CD4-positive, alpha-beta T cell (primary cell): ENCODE data around the gene GTF2IRD1. TPM values are rescaled to one million over a fixed set of nuclear protein-coding genes. Genes with fewer than 3 reads are reported as not detected.

Source experiments
- ATAC-seq: fragments of 200-7000 bp; cut with Tn5 transposase; one replicate; pipeline ENCODE4 v1.10.0; 2022; ENCODE audit warnings: mild to moderate bottlenecking; ENCODE audit not compliant: poor library complexity
- CTCF ChIA-PET: fragments of 350-600 bp; sonication (Branson Sonifier 250); formaldehyde crosslinking; loops from one replicate; lab custom pipeline; 2021; ENCODE audit warnings: antibody characterized with exemption, inconsistent platforms; lab: Charles Lee
- POLR2A ChIA-PET: fragments of 350-600 bp; sonication (Branson Sonifier 250); formaldehyde crosslinking; loops from one replicate; lab custom pipeline; 2021; ENCODE audit warnings: antibody characterized with exemption, inconsistent platforms; lab: Charles Lee
- DNase-seq, 14 experiments: peaks; one replicate each; pipeline ENCODE4 v3.0.0-alpha.2; 2013 to 2020; ENCODE audit warnings: mixed read lengths in 2 of 14
- H3K27ac ChIP-seq, 2 donors: one replicate each; pipeline versions ENCODE4 v1.5.1 to v1.7.0; 2013; ENCODE audit warnings: low read length in 2 of 2, low read depth in 1 of 2, mild to moderate bottlenecking in 1 of 2
- H3K27me3 ChIP-seq, 2 experiments: 1 replicate in 1 of 2; 2 replicates in 1 of 2; pipeline versions ENCODE4 v1.6.1 to v1.7.0; 2013; ENCODE audit warnings: low read length in 2 of 2, control low read depth in 1 of 2, mild to moderate bottlenecking in 1 of 2, moderate library complexity in 1 of 2; ENCODE audit not compliant: insufficient read depth in 2 of 2, control insufficient read depth in 1 of 2
- H3K36me3 ChIP-seq: one replicate; pipeline ENCODE4 v1.6.1; 2013; ENCODE audit warnings: low read length, control low read depth; ENCODE audit not compliant: insufficient read depth
- H3K4me1 ChIP-seq: one replicate; pipeline ENCODE4 v1.6.1; 2013; ENCODE audit warnings: low read length, control low read depth; ENCODE audit not compliant: insufficient read depth
- H3K4me3 ChIP-seq: one replicate; pipeline ENCODE4 v1.5.1; 2013; ENCODE audit warnings: mild to moderate bottlenecking, low read length, moderate library complexity
- H3K9me3 ChIP-seq, 2 experiments: 1 replicate in 1 of 2; 2 replicates in 1 of 2; pipeline versions ENCODE4 v1.6.1 to v1.7.0; 2013; ENCODE audit warnings: low read length in 2 of 2, mild to moderate bottlenecking in 2 of 2, control low read depth in 1 of 2, moderate library complexity in 1 of 2; ENCODE audit not compliant: control insufficient read depth in 1 of 2, insufficient read depth in 1 of 2
- H3K27ac Mint-ChIP-seq: one replicate; pipeline ENCODE4 v1.8.0; 2020; ENCODE audit warnings: mixed read lengths
- H3K27me3 Mint-ChIP-seq: one replicate; pipeline ENCODE4 v1.8.0; 2021; ENCODE audit warnings: mixed read lengths
- H3K36me3 Mint-ChIP-seq: one replicate; pipeline ENCODE4 v1.8.0; 2021; ENCODE audit warnings: low read depth, mixed read lengths
- H3K4me1 Mint-ChIP-seq: one replicate; pipeline ENCODE4 v1.8.0; 2021; ENCODE audit warnings: low read depth, mixed read lengths
- H3K4me3 Mint-ChIP-seq: one replicate; pipeline ENCODE4 v1.8.0; 2020; ENCODE audit warnings: mild to moderate bottlenecking, mixed read lengths
- H3K9me3 Mint-ChIP-seq: one replicate; pipeline ENCODE4 v1.8.0; 2020; ENCODE audit warnings: mixed read lengths
- intact Hi-C, 2 experiments: fragments of 100-400 bp; cut with DNase I in 1 of 2; cut with micrococcal nuclease in 1 of 2; formaldehyde crosslinking; loops; one replicate each; pipeline versions ENCODE4 v1.15.1 to v1.9.0; 2023 to 2025; cut with DNase I, micrococcal nuclease
- total RNA-seq, 174 experiments: library from RNA in 2 of 174; stranded (reverse) in 2 of 174; gene quantifications; one replicate each; pipeline ENCODE4 v1.2.3 and lab custom pipeline; 2021 to 2026
- TF ChIP-seq, protein P1 (sequence below): fragments of 200-600 bp; IDR thresholded peaks from one replicate; pipeline ENCODE4 v1.8.0; 2022; ENCODE audit warnings: antibody characterized with exemption, mild to moderate bottlenecking

Gene GTF2IRD1
- total RNA-seq, 2 experiments from 2014 or later: 0.74 to 1.2 TPM

DNA sequence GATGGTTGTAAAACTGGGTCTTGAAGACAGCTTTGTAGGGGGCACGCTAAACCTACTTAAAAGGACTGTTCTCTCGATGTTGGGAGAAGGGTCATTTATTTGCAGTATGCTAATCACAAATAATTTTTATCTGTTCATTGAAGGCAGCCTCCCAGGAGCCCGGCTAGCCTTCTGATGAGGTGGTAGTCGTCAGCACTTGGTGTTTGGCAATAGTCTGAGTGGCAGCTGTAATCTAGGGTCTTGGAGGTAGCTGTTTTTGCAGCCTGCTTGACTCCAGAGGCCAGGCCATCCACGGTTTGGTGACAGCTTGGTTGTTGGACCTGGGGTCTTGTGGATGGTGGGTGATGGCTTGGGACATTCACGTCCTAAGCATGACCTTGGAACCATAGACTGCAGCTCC is 2.2 kb downstream of the GTF2IRD1 start:
- Histone ChIP-seq H3K4me3 (no peak overlapping the region), H3K27ac (no peak overlapping the region), H3K27me3 (no peaks in the 10 kb centered on the region), H3K36me3 (no peaks in the 10 kb centered on the region), H3K4me1 (peaks cover 31% of the 10 kb centered on the region), H3K9me3 (no peaks in the 10 kb centered on the region)
- Mint-ChIP-seq H3K4me3 (peak overlapping the region; percentile 74), H3K27ac (peak overlapping the region; percentile 80), H3K36me3 (peaks cover 5% of the 10 kb centered on the region), H3K27me3 (no peaks in the 10 kb centered on the region), H3K4me1 (peaks cover 15% of the 10 kb centered on the region), H3K9me3 (no peaks in the 10 kb centered on the region)
- intact Hi-C loops: no loop called here
- DNase-seq (no peak), ATAC-seq (no peak)
- TF ChIP-seq, protein P1, sequence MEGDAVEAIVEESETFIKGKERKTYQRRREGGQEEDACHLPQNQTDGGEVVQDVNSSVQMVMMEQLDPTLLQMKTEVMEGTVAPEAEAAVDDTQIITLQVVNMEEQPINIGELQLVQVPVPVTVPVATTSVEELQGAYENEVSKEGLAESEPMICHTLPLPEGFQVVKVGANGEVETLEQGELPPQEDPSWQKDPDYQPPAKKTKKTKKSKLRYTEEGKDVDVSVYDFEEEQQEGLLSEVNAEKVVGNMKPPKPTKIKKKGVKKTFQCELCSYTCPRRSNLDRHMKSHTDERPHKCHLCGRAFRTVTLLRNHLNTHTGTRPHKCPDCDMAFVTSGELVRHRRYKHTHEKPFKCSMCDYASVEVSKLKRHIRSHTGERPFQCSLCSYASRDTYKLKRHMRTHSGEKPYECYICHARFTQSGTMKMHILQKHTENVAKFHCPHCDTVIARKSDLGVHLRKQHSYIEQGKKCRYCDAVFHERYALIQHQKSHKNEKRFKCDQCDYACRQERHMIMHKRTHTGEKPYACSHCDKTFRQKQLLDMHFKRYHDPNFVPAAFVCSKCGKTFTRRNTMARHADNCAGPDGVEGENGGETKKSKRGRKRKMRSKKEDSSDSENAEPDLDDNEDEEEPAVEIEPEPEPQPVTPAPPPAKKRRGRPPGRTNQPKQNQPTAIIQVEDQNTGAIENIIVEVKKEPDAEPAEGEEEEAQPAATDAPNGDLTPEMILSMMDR: no peak
- ChIA-PET POLR2A (interaction anchor here (0.6 kb wide), 1 partner anchor 1723 kb away, joined by 3 read pairs; no protein-coding TSS in a partner anchor), CTCF (no interaction called here)

DNA sequence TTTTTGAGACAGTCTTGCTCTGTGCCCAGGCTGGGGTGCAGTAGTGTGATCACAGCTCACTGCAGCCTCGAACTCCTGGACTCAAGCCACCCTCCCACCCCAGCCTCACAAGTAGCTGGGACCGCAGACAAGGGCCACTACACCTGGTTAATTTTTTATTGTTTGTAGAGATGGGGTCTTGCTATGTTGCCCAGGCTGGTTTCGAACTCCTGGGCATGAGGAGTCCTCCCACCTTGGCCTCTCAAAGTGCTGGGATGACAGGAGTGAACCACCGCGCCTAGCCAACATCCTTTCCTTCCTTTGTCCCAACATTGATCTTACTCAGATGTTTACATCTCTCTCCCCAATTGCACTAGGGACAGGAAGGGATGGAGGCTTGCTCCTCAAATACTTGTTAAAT is 3.3 kb downstream of the GTF2IRD1 start:
- peak overlapping the region; percentile 54 for H3K27ac Mint-ChIP-seq
- no peak for ATAC-seq
- Histone ChIP-seq H3K36me3 (no peaks in the 10 kb centered on the region), H3K27me3 (no peaks in the 10 kb centered on the region), H3K4me1 (peaks cover 23% of the 10 kb centered on the region), H3K9me3 (no peaks in the 10 kb centered on the region), H3K27ac (no peak overlapping the region), H3K4me3 (no peak overlapping the region)
- DNase-seq: no peak
- peaks cover 14% of the 10 kb centered on the region for H3K4me1 Mint-ChIP-seq
- intact Hi-C loops: no loop called here
- H3K9me3 Mint-ChIP-seq: no peaks in the 10 kb centered on the region
- H3K27me3 Mint-ChIP-seq: no peaks in the 10 kb centered on the region
- TF ChIP-seq, protein P1: no peak
- CTCF ChIA-PET: no interaction called here
- H3K4me3 Mint-ChIP-seq: peak overlapping the region; percentile 76
- H3K36me3 Mint-ChIP-seq: peaks cover 5% of the 10 kb centered on the region
- POLR2A ChIA-PET: no interaction called here

DNA sequence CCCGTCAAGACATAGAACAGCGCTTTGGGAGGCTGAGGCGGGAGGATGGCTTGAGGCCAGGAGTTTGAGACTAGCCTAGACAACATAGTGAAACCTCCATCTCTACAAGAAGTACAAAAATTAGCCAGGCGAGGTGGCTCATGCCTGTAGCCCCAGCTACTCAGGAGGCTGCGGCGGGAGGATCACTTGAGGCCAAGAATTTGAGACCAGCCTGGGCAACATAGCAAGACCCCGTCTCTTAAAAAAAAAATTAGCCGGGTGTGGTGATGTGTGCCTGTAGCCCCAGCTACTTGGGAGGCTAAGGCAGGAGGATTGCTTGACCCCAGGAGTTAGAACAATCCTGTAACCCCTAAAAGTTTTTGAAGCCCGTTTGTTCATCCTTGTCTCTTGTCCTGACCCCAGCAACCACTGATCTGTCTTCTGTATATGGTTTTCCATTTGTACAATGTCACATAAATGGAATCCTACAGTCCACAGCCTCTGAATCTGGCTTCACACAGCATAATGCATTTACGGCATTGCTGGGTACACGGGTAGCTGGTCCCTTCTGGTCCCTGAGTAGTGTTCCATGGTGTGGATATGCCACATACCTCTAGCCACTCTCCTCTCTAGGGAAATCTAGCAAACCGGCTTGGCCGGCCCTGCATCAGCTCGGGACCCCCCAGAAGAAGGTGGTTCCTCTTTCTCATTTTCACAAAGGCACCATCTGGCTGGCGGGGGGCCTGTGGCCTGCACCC is 8.4 kb downstream of the GTF2IRD1 start:
- CTCF ChIA-PET: interaction anchor here (0.6 kb wide), 1 partner anchor 1910 kb away, joined by 4 read pairs; no protein-coding TSS in a partner anchor
- Histone ChIP-seq H3K27me3 (no peaks in the 10 kb centered on the region), H3K4me3 (no peak overlapping the region), H3K27ac (no peak overlapping the region), H3K4me1 (peaks cover 13% of the 10 kb centered on the region), H3K9me3 (no peaks in the 10 kb centered on the region), H3K36me3 (no peaks in the 10 kb centered on the region)
- Mint-ChIP-seq H3K36me3 (no peaks in the 10 kb centered on the region), H3K27ac (no peak overlapping the region), H3K4me1 (peaks cover 9% of the 10 kb centered on the region), H3K27me3 (no peaks in the 10 kb centered on the region), H3K9me3 (no peaks in the 10 kb centered on the region), H3K4me3 (no peak overlapping the region)
- ATAC-seq (no peak), DNase-seq (no peak)
- intact Hi-C loops: loop anchor here in 1 of 2 experiments (5.0 kb wide), 1 partner anchor 100 kb away; no protein-coding TSS in a partner anchor
- TF ChIP-seq, protein P1: no peak
- POLR2A ChIA-PET: no interaction called here
